Measurements from ENCODE around the gene OR2M3.

OR2M3 gene

DNA sequence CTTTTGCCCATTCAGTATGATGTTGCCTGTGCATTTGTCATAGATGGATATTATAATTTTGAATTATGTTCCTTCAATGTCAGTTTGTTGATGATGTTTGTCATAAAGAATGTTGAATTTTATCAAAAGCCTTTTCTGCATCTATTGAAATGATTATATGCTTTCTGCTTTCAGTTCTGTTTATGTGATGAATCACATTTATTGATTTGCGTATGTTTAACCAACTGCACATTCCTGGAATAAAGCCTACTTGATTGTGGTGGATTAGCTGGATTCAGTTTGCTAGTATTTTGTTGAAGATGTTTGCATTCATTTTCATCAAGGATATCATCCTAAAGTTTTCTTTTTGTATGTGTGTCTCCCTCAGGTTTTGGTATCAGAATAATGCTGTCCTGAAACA lies 28.5 kb downstream of the OR2M3 start:
- no peak for DNase-seq
- Histone ChIP-seq H3K4ac (ENCODE audit: low read depth, low read length) (no peak overlapping the region), H4K12ac (ENCODE audit: low read depth, low read length) (no peak overlapping the region), H2BK12ac (ENCODE audit: low read length) (no peak overlapping the region), H3K4me2 (ENCODE audit: low read length) (no peak overlapping the region), H3K14ac (ENCODE audit: low read length) (no peak overlapping the region), H3K27me3 (ENCODE audit: insufficient read depth, low read length) (no peaks in the 10 kb centered on the region), H3K27ac (ENCODE audit: low read depth, low read length) (no peak overlapping the region), H3K4me3 (ENCODE audit: low read depth, low read length) (no peak overlapping the region), H2BK120ac (ENCODE audit: insufficient read depth, low read length, poor library complexity) (no peak overlapping the region), H3K23ac (ENCODE audit: low read length) (no peak overlapping the region), H3K79me1 (ENCODE audit: low read length) (no peaks in the 10 kb centered on the region), H2BK5ac (ENCODE audit: low read depth, low read length, poor library complexity) (no peak overlapping the region), H3K4me1 (ENCODE audit: control insufficient read depth in 1 of 2, insufficient read depth in 2 of 2, low read length in 2 of 2) (no peaks in the 10 kb centered on the region), H3K9me3 (ENCODE audit: insufficient read depth, low read depth, low read length) (peaks cover 15% of the 10 kb centered on the region), H3K18ac (ENCODE audit: low read length) (no peak overlapping the region), H2AK5ac (ENCODE audit: low read length) (no peak overlapping the region), H3K79me2 (ENCODE audit: control insufficient read depth, insufficient read depth, low read length, poor library complexity) (no peaks in the 10 kb centered on the region), H3K9ac (ENCODE audit: low read length) (no peak overlapping the region), H2AFZ (ENCODE audit: insufficient read depth, low read length, poor library complexity) (no peak overlapping the region), H4K91ac (ENCODE audit: low read depth, low read length) (no peak overlapping the region), H3K36me3 (ENCODE audit: control insufficient read depth in 1 of 2, insufficient read depth in 2 of 2, low read length in 2 of 2) (no peaks in the 10 kb centered on the region), H4K8ac (ENCODE audit: low read depth, low read length) (no peak overlapping the region)
- WGBS (ENCODE audit: extremely low coverage, insufficient coverage, insufficient read length) = no CpG with 5 or more reads among the region's 1 CpG

DNA sequence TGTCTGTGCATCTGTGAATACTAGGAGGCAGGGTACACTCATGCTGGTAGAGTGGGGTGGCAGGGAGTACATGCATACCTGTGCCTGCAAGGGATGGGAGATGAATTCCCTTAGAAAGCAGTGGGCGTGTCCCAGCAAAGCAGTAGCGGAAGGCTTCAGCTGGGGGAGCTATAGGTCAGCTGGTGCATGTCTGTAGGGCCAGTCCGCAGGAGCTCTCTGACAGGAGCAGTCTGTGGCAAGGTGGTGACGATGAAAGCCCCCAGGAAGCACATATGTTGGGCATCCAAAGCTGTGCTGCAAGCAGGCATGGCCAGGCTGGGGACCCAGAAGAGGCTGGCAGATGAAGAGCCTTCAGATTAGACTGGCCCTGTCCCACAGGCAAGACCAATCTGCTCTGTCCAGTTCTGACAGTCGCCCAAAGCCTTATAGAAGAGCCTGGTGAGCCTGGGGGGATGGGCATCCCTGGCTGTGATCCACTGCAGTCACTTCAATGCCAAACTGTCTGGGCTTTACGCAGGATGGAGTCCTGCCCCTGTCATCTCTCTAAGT lies 32.4 kb downstream of the OR2M3 start:
- Histone ChIP-seq H2BK12ac (ENCODE audit: low read length) (no peak overlapping the region), H3K14ac (ENCODE audit: low read length) (no peak overlapping the region), H3K4me1 (ENCODE audit: control insufficient read depth in 1 of 2, insufficient read depth in 2 of 2, low read length in 2 of 2) (no peaks in the 10 kb centered on the region), H3K4me2 (ENCODE audit: low read length) (no peak overlapping the region), H3K79me2 (ENCODE audit: control insufficient read depth, insufficient read depth, low read length, poor library complexity) (no peaks in the 10 kb centered on the region), H3K23ac (ENCODE audit: low read length) (no peak overlapping the region), H3K9me3 (ENCODE audit: insufficient read depth, low read depth, low read length) (peaks cover 12% of the 10 kb centered on the region), H3K4me3 (ENCODE audit: low read depth, low read length) (no peak overlapping the region), H3K18ac (ENCODE audit: low read length) (no peak overlapping the region), H2BK120ac (ENCODE audit: insufficient read depth, low read length, poor library complexity) (no peak overlapping the region), H2AK5ac (ENCODE audit: low read length) (no peak overlapping the region), H2AFZ (ENCODE audit: insufficient read depth, low read length, poor library complexity) (no peak overlapping the region), H3K36me3 (ENCODE audit: control insufficient read depth in 1 of 2, insufficient read depth in 2 of 2, low read length in 2 of 2) (no peaks in the 10 kb centered on the region), H3K27me3 (ENCODE audit: insufficient read depth, low read length) (no peaks in the 10 kb centered on the region), H3K79me1 (ENCODE audit: low read length) (no peaks in the 10 kb centered on the region), H4K8ac (ENCODE audit: low read depth, low read length) (no peak overlapping the region), H2BK5ac (ENCODE audit: low read depth, low read length, poor library complexity) (no peak overlapping the region), H4K91ac (ENCODE audit: low read depth, low read length) (no peak overlapping the region), H3K27ac (ENCODE audit: low read depth, low read length) (no peak overlapping the region), H4K12ac (ENCODE audit: low read depth, low read length) (no peak overlapping the region), H3K4ac (ENCODE audit: low read depth, low read length) (no peak overlapping the region), H3K9ac (ENCODE audit: low read length) (no peak overlapping the region)
- WGBS (ENCODE audit: extremely low coverage, insufficient coverage, insufficient read length) = no CpG with 5 or more reads among the region's 6 CpGs
- no peak for DNase-seq

DNA sequence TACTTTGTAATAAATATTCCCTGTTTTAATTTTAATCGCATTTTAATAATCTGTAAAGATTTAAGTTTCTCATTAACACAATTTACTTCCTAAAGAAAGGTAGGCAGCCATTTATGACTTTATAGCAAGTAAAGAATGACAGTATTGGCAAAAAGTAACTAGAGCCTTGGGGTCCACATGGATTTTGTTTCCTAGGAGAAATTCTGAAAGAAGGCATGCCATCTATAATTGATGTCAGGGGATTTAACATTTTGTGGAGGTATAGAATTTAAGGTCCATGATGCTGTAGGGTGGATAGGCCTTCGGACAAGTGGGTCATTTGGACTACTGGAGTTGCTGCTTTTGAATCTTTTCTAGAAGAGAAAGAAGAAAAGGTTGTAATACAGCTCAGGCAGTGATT lies 34.1 kb downstream of the OR2M3 start, which contains the start of gene OR2M4:
OR2M4 (plus strand) TSS at position 301 of the 400 bp plus-strand sequence. CDS start 7,512 bp downstream, outside the sequence.
- Histone ChIP-seq H2BK5ac (ENCODE audit: low read depth, low read length, poor library complexity) (no peak within 1 kb of the TSS), H3K27ac (ENCODE audit: low read depth, low read length) (no peak within 1 kb of the TSS)

DNA sequence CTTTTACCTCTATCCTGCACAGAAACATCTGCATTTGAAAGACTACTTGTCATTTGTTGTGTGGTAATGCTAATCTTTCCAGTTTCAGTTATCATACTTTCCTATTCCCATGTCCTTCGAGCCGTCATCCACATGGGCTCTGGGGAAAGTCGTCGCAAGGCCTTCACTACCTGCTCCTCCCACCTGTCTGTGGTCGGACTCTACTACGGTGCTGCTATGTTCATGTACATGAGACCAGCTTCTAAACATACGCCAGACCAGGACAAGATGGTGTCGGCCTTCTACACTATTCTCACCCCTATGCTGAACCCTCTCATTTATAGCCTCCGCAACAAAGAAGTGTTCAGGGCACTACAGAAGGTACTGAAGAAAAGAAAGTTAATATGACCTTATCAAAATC lies 42.4 kb downstream of the OR2M3 start:
- Histone ChIP-seq H3K36me3 (ENCODE audit: control insufficient read depth in 1 of 2, insufficient read depth in 2 of 2, low read length in 2 of 2) (no peaks in the 10 kb centered on the region), H3K79me2 (ENCODE audit: control insufficient read depth, insufficient read depth, low read length, poor library complexity) (no peaks in the 10 kb centered on the region), H3K27ac (ENCODE audit: low read depth, low read length) (no peak overlapping the region), H3K4me2 (ENCODE audit: low read length) (no peak overlapping the region), H3K23ac (ENCODE audit: low read length) (no peak overlapping the region), H3K4ac (ENCODE audit: low read depth, low read length) (no peak overlapping the region), H2AFZ (ENCODE audit: insufficient read depth, low read length, poor library complexity) (no peak overlapping the region), H3K9ac (ENCODE audit: low read length) (no peak overlapping the region), H3K18ac (ENCODE audit: low read length) (no peak overlapping the region), H3K4me1 (ENCODE audit: control insufficient read depth in 1 of 2, insufficient read depth in 2 of 2, low read length in 2 of 2) (no peaks in the 10 kb centered on the region), H3K14ac (ENCODE audit: low read length) (no peak overlapping the region), H2BK5ac (ENCODE audit: low read depth, low read length, poor library complexity) (no peak overlapping the region), H2BK12ac (ENCODE audit: low read length) (no peak overlapping the region), H3K4me3 (ENCODE audit: low read depth, low read length) (no peak overlapping the region), H3K9me3 (ENCODE audit: insufficient read depth, low read depth, low read length) (peaks cover 15% of the 10 kb centered on the region), H4K8ac (ENCODE audit: low read depth, low read length) (no peak overlapping the region), H3K79me1 (ENCODE audit: low read length) (no peaks in the 10 kb centered on the region), H4K91ac (ENCODE audit: low read depth, low read length) (no peak overlapping the region), H2AK5ac (ENCODE audit: low read length) (no peak overlapping the region), H2BK120ac (ENCODE audit: insufficient read depth, low read length, poor library complexity) (no peak overlapping the region), H4K12ac (ENCODE audit: low read depth, low read length) (no peak overlapping the region), H3K27me3 (ENCODE audit: insufficient read depth, low read length) (no peaks in the 10 kb centered on the region)
- DNase-seq = no peak
- no CpG with 5 or more reads among the region's 9 CpGs for WGBS (ENCODE audit: extremely low coverage, insufficient coverage, insufficient read length)

More for the DNA sequence above, 34.1 kb downstream of the OR2M3 start, which contains the start of gene OR2M4:
- Histone ChIP-seq H3K79me2 (ENCODE audit: control insufficient read depth, insufficient read depth, low read length, poor library complexity) (no peaks in the 10 kb centered on the region), H3K4me1 (ENCODE audit: control insufficient read depth in 1 of 2, insufficient read depth in 2 of 2, low read length in 2 of 2) (no peaks in the 10 kb centered on the region), H2BK12ac (ENCODE audit: low read length) (no peak within 1 kb of the TSS), H3K9ac (ENCODE audit: low read length) (no peak within 1 kb of the TSS), H3K4ac (ENCODE audit: low read depth, low read length) (no peak within 1 kb of the TSS), H2AFZ (ENCODE audit: insufficient read depth, low read length, poor library complexity) (no peak within 1 kb of the TSS), H2BK120ac (ENCODE audit: insufficient read depth, low read length, poor library complexity) (no peak within 1 kb of the TSS), H3K79me1 (ENCODE audit: low read length) (no peaks in the 10 kb centered on the region), H3K23ac (ENCODE audit: low read length) (no peak within 1 kb of the TSS), H2AK5ac (ENCODE audit: low read length) (no peak within 1 kb of the TSS), H3K14ac (ENCODE audit: low read length) (no peak within 1 kb of the TSS), H4K8ac (ENCODE audit: low read depth, low read length) (no peak within 1 kb of the TSS), H3K27me3 (ENCODE audit: insufficient read depth, low read length) (no peaks in the 10 kb centered on the region), H3K36me3 (ENCODE audit: control insufficient read depth in 1 of 2, insufficient read depth in 2 of 2, low read length in 2 of 2) (no peaks in the 10 kb centered on the region), H3K18ac (ENCODE audit: low read length) (no peak within 1 kb of the TSS), H3K4me2 (ENCODE audit: low read length) (no peak within 1 kb of the TSS), H3K9me3 (ENCODE audit: insufficient read depth, low read depth, low read length) (peaks cover 12% of the 10 kb centered on the region), H4K12ac (ENCODE audit: low read depth, low read length) (no peak within 1 kb of the TSS), H4K91ac (ENCODE audit: low read depth, low read length) (no peak within 1 kb of the TSS), H3K4me3 (ENCODE audit: low read depth, low read length) (no peak within 1 kb of the TSS)
- no peak for DNase-seq
- WGBS (ENCODE audit: extremely low coverage, insufficient coverage, insufficient read length) = no CpG with 5 or more reads among the region's 2 CpGs

Data from trophoblast cell (in vitro differentiated cells and primary cell).